GM19035 (cell line): ENCODE data around the gene PLA2G4C.

Source experiments
- ATAC-seq: cut with Tn5 transposase; IDR thresholded peaks from one replicate; pipeline ENCODE4 v1.9.1; 2021; ENCODE audit not compliant: unreplicated experiment

The PLA2G4C gene

DNA sequence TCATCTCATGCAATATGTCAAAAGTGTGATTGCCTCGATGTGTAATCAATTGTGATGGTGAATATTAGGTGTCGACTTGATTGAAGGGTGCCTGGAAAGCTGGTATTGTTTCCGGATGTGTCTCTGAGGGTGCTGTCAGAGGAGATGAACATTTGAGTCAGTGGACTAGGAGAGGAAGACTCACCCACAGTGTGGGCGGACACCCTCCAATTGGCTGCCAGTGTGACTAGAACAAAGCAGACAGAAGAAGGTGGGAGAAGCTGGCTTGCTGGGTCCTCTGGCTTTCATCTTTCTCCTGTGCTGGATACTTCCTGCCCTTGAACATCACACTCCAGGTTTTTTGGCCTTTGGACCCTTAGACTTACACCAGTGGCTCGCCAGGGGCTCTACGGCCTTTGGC lies 51.3 kb downstream of the PLA2G4C start:
- no peak for ATAC-seq

DNA sequence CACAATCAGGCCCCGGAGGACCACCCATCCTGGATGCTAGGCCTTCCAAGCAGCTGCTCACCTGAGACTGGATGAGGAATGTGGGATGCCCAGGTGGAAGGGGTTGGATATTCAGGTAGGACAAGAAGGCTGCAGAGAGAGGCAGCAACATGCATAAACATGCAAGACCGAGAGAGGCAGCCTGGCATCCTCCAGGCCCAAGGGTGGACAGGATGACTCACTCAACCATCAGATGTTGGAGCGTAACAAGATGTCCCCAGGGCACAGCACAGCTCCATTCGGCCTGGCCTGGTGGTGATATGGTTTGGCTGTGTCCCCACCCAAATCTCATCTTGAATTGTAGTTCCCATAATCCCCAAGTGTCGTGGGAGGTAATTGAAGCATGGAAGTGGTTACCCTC lies 56.8 kb downstream of the PLA2G4C start:
- no peak for ATAC-seq

DNA sequence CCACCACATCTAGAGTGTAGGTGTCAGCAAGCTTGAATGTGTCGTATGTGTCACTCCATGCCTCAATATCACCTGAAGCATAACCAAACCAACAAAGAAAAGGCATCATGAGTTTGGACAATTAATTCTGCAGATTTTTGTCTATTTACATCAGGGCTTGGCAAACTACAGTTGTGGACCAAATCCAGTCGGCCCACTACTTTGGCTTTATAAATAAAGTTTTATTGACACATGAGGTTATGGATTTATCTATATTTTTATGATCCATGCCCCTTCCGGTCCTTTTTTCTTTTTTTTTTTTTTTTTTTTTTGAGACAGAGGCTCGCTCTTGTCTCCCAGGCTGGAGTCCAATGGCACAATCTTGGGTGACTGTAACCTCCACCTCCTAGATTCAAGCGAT lies 57.5 kb downstream of the PLA2G4C start:
- no peak for ATAC-seq

DNA sequence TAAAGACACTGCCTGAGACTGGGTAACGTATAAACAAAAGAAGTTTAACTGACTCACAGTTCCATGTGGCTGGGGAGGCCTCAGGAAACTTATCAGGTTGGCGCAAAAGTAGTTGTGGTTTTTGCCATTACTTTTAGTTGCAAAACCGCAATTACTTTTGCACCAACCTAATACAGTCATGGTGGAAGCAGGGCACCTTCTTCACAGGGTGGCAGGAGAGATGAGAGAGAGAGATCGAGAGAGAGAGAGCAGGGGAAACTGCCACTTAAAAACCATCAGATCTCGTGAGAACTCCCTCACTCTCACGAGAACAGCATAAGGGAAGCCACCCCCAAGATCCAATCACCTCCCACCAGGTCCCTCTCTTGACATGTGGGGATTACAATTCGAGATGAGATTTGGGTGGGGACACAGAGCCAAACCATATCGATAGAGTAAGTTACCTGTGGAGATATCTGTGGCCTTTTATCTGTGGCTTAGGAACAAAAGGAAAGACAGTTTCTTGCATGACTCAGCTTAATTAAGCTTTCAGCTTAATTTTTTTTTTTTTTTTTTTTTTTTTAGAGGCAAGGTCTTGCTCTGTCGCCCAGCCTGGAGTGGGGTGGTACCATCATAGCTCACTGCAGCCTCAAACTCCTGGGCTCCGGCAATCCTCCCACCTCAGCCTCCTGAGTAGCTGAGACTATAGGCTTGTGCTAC lies 59.1 kb downstream of the PLA2G4C start:
- ATAC-seq = no peak

DNA sequence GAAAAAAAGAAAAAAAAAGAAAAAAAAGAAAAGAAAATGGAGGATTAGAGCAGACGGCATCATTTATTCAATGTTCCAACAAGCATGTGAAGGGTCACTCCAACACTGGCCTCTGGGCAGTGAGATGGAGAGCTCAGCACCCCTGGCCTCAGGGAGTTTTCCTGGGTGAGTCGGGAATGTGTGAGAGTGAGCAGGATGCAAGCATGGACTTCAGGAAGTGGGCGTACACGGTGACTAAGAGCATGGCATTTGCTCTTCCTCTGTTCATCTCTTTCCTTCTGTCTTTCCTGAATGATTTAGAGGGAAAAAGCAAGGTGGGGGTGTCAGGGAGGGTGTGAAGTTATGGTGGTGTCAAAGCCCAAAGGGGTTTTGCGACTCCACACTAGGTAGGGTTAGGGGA lies 66.1 kb downstream of the PLA2G4C start:
- ATAC-seq = no peak

DNA sequence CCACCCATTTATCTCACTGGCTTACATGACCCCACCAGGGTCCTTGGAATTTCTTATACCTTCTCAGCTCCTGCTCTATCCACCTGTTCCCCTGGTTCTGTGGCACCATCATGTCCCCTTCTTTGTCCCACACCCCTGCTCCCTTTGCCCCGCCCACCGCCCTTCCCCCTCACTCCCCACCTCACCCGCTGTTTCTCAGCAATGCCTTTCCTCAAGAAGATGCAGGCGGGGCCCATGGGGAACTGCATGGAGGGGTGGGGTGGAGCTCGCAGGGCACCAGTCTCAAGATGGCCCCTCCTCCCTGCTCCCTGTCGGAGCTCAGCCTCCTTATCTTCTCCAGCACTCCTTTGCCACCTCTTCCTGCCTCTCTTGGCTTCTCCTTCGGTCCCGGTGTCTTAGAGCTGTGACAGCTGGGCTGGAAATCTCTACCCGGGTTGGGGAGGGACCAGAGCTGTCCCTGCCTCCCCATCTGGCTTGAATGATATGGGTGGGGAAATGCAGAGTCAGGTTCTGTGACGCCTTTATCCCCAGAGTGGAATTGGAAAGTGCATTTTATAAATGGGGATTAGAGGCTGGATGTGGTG lies 66.8 kb downstream of the PLA2G4C start, which contains the start of gene CABP5:
CABP5 (minus strand) TSS at position 405 of the 584 bp plus-strand sequence; CDS start at position 248, 157 bp downstream.
- ATAC-seq = no peak

DNA sequence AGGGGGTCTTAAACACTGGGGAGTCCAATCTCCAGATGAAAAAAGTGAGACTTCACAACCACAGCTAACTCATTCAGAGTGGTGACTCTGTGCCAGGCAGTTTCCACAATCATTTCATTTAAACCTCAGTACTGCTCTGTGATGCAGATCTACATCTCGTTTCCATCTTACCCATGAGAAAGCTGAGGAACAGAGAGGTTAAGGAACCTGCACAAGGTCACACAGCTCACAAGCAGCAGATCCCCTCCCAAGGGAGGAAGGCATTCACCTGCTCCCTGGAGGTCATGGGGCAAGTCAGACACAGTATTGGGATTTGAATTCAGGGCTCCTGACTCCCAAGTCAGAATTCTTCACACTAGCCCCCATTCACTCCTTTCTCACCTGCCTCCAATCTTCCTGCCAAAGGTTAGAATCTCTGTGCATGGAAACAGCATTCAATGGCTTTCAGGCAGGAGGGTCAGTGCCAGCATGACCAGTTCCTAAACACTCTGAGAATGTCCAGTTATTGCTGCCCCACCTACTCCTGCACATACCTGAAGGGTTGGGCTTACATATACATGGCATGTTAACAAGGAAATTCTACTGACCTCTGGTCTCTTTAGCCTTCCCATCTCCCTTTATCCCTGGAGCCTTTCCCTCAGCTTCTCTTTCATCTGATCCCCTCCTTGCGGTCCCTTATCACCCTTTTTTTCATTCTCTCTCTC lies 68.6 kb downstream of the PLA2G4C start:
- ATAC-seq = no peak

DNA sequence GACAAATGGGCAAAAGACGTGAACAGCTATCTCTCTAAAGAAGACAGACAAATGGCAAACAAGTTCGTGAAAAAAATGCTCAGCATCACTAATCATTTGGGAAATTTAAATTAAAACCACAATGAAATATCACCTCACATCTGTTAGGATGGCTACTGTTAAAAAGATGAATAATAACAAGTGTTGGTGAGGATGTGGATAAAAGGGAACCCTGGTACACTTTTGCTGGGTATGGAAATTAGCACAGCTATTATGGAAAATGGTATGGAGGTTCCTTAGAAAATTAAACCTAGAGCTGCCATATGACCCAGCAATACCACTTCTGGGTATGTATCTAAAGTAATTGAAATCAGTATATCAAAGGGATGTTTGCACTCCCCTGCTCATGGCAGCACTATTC lies 73.9 kb downstream of the PLA2G4C start:
- ATAC-seq = no peak

DNA sequence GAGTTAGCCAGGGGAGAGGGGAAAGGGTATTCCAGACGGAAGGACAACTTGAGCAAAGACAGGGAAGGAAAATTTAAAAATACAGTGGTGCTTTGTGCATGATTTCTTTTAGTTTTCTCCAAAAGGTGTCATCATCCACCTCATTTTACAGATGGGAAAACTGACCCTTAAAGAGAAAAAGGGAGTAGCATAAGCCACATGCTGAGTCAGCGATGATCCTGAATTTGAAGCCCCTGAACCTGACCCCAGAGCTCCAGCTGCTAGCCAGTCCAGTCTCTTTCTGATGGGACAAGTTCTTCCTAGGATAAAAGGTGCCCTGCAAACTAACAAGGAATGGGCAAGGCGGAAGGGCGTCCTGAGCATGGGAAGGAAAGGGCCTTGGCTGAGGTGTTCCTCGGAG lies 77.0 kb downstream of the PLA2G4C start:
- no peak for ATAC-seq

DNA sequence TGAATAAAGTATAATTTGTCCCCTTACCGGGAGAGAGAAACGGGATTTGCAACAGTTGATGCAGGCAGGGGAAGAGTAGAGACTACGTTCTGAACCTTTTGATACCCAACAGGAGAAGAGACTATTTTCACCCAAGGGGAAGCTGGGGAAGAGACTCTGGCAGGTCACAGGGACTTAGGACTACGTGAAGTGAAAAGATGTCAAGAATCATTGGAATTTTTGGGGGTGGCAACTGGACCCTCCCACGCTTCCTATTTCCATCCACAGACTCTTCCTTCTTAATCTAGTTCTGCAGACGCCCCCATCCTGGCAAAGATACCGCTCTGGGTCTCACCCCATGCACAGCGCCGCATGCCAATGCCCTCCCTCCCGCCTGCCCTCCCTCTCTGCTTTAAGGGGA lies 80.5 kb downstream of the PLA2G4C start:
- no peak for ATAC-seq

DNA sequence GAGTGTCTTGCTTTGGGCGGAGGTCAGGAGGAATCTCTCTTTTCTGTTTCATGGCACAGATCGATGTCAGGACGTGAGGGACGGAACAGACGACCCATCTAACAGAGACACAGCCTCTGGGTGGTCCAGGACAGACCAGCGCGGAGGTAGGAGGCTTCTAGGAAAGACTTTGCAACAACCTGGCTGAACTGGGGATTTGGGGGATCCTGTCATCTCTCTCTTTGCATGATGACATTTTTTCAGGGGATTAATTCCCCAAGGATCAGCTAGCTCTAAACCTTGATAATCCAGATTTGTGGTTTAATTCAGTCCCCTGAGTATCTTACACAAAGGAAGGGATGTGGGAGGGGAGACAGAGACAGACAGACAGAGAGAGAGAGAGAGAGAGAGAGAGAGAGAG lies 81.2 kb downstream of the PLA2G4C start:
- no peak for ATAC-seq

DNA sequence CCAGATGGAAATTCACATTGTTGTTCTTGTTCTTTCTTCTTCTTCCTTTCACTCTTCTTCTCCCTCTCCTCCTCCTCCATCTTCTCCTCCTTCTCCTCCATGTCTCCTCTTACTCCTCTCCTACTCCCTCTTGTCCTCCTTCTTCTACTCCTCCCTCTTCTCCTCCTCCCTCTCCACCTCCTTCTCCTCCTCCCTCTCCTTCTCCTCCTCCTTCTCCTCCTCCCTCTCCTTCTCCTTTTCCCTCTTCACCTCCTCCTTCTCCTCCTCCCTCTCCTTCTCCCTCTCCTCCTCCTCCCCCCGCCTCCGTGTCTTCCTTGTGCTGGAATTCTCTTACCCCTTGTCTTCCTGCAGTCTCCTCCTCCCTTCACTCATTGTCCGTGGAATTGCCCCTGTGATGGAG lies 85.1 kb downstream of the PLA2G4C start:
- ATAC-seq = no peak

DNA sequence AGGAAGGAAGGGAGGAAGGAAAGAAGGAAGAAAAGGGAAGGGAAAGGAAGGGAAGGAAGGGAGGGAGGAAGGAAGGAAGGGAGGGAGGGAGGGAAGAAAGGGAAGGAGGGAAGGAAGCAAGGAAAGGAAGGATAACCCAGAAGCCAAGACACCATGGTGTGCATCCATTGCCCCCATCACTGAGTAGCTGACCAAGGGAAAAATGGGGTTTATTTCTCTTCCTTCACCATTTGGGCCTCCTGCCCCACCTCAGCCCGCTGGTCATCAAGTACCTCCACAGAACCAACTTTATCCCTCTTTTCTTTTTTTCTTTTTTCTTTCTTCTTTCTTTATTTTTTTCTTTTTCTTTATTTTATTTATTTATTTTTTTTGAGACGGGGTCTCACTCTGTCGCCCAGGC lies 87.1 kb downstream of the PLA2G4C start:
- ATAC-seq = no peak

DNA sequence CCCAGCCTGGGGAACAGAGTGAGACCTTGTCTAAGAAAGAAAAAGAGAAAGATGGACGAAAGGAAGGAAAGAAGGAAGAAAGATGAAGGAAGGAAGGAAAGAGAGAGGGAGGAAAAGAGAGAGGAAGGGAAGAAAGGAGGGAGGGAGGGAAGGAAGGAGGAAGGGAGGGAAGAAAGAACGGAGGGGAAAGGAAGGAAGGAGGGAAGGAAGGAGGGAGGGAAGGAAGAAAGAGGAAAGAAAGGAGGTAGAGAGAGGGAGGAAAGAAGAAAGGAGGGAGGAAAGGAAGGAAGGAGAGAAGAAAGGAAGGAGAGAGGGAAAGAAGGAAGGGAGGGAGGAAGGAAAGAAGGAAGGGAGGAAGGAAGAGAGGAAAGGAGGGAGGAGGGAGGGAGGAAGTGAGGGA lies 87.6 kb downstream of the PLA2G4C start:
- no peak for ATAC-seq

DNA sequence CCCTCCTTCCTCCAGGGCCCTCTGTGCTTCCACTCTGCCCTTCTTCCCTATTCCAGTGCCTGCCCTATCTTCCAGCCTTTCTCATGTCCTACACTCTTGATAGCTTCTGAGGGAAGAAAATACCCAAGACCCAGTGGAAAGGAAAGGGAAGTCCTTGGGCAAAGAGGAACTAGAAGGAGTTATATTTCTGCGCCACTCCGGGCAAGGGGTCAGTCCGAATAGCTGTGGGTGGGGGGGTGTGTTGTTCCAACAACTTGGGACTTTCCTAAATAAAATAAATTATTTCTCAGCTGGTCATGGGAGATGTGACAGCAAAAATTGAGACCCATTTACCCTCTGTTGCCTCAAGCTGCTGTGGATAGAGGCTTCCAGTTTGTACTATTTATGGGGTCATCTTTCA lies 89.9 kb downstream of the PLA2G4C start:
- ATAC-seq = no peak

DNA sequence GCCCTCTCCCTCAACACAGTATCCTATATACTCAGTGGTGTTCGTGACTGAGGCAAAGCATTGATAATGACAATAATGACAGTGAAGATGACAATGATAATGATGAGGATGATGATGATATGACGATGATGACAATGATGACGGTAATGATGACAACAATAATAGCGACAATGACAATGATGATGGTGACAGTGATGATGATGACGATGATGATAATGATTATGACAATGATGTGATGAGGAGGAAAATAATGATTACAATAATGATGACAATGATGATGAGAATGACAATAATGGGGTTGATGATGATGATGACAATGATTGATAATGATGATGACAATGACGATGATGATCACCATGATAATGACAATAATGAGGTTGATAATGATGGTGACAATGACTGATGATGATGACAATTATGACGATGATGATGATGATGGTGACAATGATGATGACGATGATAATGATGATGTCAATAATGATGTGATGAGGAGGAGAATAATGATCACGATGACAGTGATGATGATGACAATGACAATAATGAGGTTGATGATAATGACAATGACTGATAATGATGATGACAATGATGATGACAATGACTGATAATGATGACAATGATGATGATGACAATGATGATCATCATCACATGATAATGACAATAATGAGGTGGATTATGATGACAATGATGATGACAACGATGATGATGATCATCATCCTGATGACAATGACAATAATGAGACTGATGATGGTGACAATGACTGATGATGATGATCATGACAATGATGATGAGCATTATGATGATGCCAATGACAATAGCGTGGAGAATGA lies 99.5 kb downstream of the PLA2G4C start:
- ATAC-seq = no peak

DNA sequence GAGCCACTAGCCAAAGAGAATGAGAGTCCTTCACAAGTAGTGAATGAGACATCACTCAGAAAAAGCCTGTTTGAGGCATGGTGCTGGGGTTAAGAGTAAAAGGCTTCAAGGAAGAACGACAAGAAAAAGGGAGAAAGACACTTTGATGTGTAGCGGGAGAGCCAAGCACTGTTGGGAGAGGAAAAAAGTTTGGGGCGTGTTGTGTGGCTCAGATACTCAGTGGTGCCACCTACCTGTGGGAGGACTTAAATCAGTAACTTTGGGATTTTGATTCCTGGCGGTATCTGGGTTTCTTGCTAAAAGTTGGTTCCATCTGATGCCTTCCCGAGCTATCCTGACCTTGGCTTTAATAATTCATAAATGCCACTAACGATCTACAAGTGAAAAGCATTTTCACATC lies 103.9 kb downstream of the PLA2G4C start:
- ATAC-seq = no peak

DNA sequence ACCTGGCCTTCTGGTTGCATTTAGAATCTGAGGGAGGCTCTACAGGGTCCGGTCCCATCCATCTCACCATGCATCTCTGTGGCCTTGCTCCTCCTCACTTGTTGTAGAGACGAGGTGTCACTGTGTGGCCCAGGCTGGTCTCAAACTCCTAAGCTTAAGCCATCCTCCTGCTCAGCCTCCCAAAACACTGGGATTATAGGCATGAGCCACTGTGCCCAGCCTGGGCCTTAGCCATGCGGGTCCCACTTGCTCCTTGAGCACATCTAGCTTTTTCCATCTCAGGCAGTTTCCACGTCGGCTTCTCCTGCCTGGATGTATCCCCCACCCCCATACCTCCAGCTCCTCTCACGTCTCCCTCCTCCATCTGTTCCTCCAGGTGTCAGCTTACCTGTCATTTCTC lies 106.4 kb downstream of the PLA2G4C start:
- ATAC-seq = no peak

DNA sequence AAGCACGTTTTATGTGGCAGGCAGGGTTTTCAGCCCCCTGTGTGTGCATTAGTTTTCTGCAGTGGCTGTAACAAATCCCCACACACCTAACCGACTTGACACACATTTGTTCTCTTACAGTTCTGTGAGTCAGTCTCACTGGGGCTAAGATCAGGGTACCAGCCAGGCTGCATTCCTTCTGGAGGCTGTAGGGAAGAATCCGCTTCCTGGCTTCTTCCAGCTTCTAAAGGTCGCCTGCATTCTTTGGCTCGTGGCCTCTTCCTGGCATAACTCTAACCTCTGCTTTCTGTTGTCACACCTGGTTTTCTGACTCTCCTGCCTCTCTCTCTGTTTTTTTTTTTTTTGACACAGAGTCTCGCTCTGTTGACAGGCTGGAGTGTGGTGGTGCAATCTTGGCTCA lies 109.8 kb downstream of the PLA2G4C start:
- ATAC-seq = no peak

DNA sequence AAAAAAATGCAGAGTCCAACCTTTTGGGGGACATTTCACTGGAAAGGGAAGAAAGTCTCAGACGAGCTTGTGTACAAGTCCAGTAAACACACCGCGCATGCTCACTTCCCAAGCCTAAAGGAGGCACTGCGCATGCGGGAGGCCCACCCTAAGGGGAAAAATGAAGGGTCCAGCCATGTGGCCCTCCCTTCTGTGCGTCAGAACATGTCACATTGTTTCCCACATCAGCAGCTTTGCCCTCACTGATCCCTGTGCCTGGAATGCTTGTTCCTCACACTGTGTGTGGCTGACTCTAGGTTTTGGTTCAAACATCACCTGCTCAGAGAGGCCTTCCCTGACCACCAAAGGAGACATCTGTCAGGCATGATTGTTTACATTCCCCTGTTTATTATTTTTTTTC lies 111.8 kb downstream of the PLA2G4C start:
- no peak for ATAC-seq
